Activated CD4-positive, alpha-beta memory T cell treated with anti-CD3 and anti-CD28 coated beads, Interleukin-2, amount 10 ng/mL, durations not matched to agents 7 days and 5 days (primary cell): Measurements from ENCODE around the gene IDI2. TPM values are rescaled to one million over a fixed set of nuclear protein-coding genes. Genes with fewer than 3 reads are reported as not detected.
A peak's percentile ranks its signal among the peaks of the same experiment; 100 is the strongest.

Experiments
- CTCF ChIA-PET: fragments of 350-600 bp; sonication (Branson Sonifier 250); formaldehyde crosslinking; loops from one replicate; lab custom pipeline; 2021; ENCODE audit warnings: antibody characterized with exemption, inconsistent platforms; lab: Charles Lee
- POLR2A ChIA-PET: fragments of 350-600 bp; sonication (Branson Sonifier 250); formaldehyde crosslinking; loops from one replicate; lab custom pipeline; 2021; ENCODE audit warnings: antibody characterized with exemption; lab: Charles Lee
- DNase-seq: peaks from one replicate; pipeline ENCODE4 v3.0.0-alpha.2; 2020
- H3K27ac Mint-ChIP-seq: one replicate; pipeline ENCODE4 v1.8.0; 2021; ENCODE audit warnings: mild to moderate bottlenecking, mixed read lengths
- H3K27me3 Mint-ChIP-seq: one replicate; pipeline ENCODE4 v1.8.0; 2021; ENCODE audit warnings: mixed read lengths
- H3K36me3 Mint-ChIP-seq: one replicate; pipeline ENCODE4 v1.8.0; 2021; ENCODE audit warnings: low read depth, mixed read lengths
- H3K4me1 Mint-ChIP-seq: one replicate; pipeline ENCODE4 v1.8.0; 2021; ENCODE audit warnings: mixed read lengths
- H3K4me3 Mint-ChIP-seq: one replicate; pipeline ENCODE4 v1.8.0; 2021; ENCODE audit warnings: mild to moderate bottlenecking, mixed read lengths
- H3K9me3 Mint-ChIP-seq: one replicate; pipeline ENCODE4 v1.8.0; 2021; ENCODE audit warnings: mixed read lengths
- total RNA-seq, 2 experiments: library from RNA; stranded (reverse); gene quantifications; one replicate each; pipeline ENCODE4 v1.2.3, GENCODE V29; 2021

IDI2 gene
- total RNA-seq, 2 experiments from 2014 or later: not detected

GRCh38 chr10:986137-986825 lies 39.4 kb downstream of the IDI2 start:
- Mint-ChIP-seq H3K27ac (no peak overlapping the region), H3K4me3 (peak overlapping the region; percentile 98), H3K4me1 (peaks cover 37% of the 10 kb centered on the region)

GRCh38 chr10:985361-985760 lies 40.3 kb downstream of the IDI2 start:
- H3K36me3 Mint-ChIP-seq: peaks cover 19% of the 10 kb centered on the region
- H3K27ac Mint-ChIP-seq: no peak overlapping the region
- POLR2A ChIA-PET: interaction anchor here (0.7 to 4.6 kb wide), 3 partner anchors 57 to 71 kb away, joined by 3 to 26 read pairs (median 6); partner anchors contain the start of genes IDI1 and WDR37
- H3K4me1 Mint-ChIP-seq: peaks cover 29% of the 10 kb centered on the region
- H3K4me3 Mint-ChIP-seq: no peak overlapping the region
- DNase-seq: no peak
- H3K9me3 Mint-ChIP-seq: peaks cover 9% of the 10 kb centered on the region
- H3K27me3 Mint-ChIP-seq: no peaks in the 10 kb centered on the region
- CTCF ChIA-PET: no interaction called here

More at GRCh38 chr10:986137-986825, 39.4 kb downstream of the IDI2 start:
- H3K27me3 Mint-ChIP-seq: no peaks in the 10 kb centered on the region
- ChIA-PET POLR2A (interaction anchor here (2.0 to 4.6 kb wide), 4 partner anchors 56 to 70 kb away, joined by 6 to 69 read pairs (median 19); partner anchors contain the start of genes IDI1, LARP4B and WDR37), CTCF (interaction anchor here (0.9 to 1.1 kb wide), 2 partner anchors 55 to 63 kb away, joined by 3 read pairs; partner anchors contain the start of genes IDI1 and LARP4B)
- peaks cover 14% of the 10 kb centered on the region for H3K36me3 Mint-ChIP-seq
- no peak for DNase-seq
- H3K9me3 Mint-ChIP-seq: peaks cover under 1% of the 10 kb centered on the region

GRCh38 chr10:983971-984655 lies 41.5 kb downstream of the IDI2 start:
- ChIA-PET POLR2A (no interaction called here), CTCF (no interaction called here)
- Mint-ChIP-seq H3K36me3 (peaks cover 10% of the 10 kb centered on the region), H3K4me1 (peaks cover 16% of the 10 kb centered on the region), H3K4me3 (no peak overlapping the region), H3K9me3 (peaks cover 15% of the 10 kb centered on the region), H3K27me3 (no peaks in the 10 kb centered on the region), H3K27ac (no peak overlapping the region)
- DNase-seq: no peak

GRCh38 chr10:983401-983800 lies 42.3 kb downstream of the IDI2 start:
- Mint-ChIP-seq H3K4me1 (peaks cover 13% of the 10 kb centered on the region), H3K36me3 (peaks cover 15% of the 10 kb centered on the region), H3K9me3 (peaks cover 20% of the 10 kb centered on the region), H3K27ac (no peak overlapping the region), H3K27me3 (no peaks in the 10 kb centered on the region), H3K4me3 (no peak overlapping the region)
- ChIA-PET POLR2A (no interaction called here), CTCF (no interaction called here)
- no peak for DNase-seq

GRCh38 chr10:980468-981093 lies 45.1 kb downstream of the IDI2 start:
- H3K36me3 Mint-ChIP-seq: peaks cover 18% of the 10 kb centered on the region
- ChIA-PET CTCF (no interaction called here), POLR2A (no interaction called here)
- H3K4me3 Mint-ChIP-seq: no peak overlapping the region
- no peaks in the 10 kb centered on the region for H3K27me3 Mint-ChIP-seq
- no peak overlapping the region for H3K27ac Mint-ChIP-seq
- DNase-seq: no peak
- H3K9me3 Mint-ChIP-seq: peaks cover 22% of the 10 kb centered on the region
- no peaks in the 10 kb centered on the region for H3K4me1 Mint-ChIP-seq

GRCh38 chr10:978826-979421 lies 46.7 kb downstream of the IDI2 start:
- CTCF ChIA-PET: no interaction called here

GRCh38 chr10:976316-976715 lies 49.3 kb downstream of the IDI2 start:
- Mint-ChIP-seq H3K4me3 (no peak overlapping the region), H3K27me3 (peaks cover 4% of the 10 kb centered on the region)
- POLR2A ChIA-PET: no interaction called here

More at GRCh38 chr10:978826-979421, 46.7 kb downstream of the IDI2 start:
- Mint-ChIP-seq H3K4me3 (no peak overlapping the region), H3K9me3 (peaks cover 22% of the 10 kb centered on the region), H3K4me1 (no peaks in the 10 kb centered on the region), H3K27me3 (no peaks in the 10 kb centered on the region), H3K36me3 (peaks cover 18% of the 10 kb centered on the region), H3K27ac (no peak overlapping the region)
- POLR2A ChIA-PET: no interaction called here
- no peak for DNase-seq

GRCh38 chr10:974785-975074 lies 50.9 kb downstream of the IDI2 start:
- POLR2A ChIA-PET: interaction anchor here (1.1 kb wide), 1 partner anchor 43 kb away, joined by 3 read pairs; the partner anchor contains the start of gene LARP4B

More at GRCh38 chr10:976316-976715, 49.3 kb downstream of the IDI2 start:
- CTCF ChIA-PET: no interaction called here
- H3K9me3 Mint-ChIP-seq: peaks cover 22% of the 10 kb centered on the region
- H3K27ac Mint-ChIP-seq: no peak overlapping the region
- no peaks in the 10 kb centered on the region for H3K4me1 Mint-ChIP-seq
- H3K36me3 Mint-ChIP-seq: peaks cover 18% of the 10 kb centered on the region
- no peak for DNase-seq

GRCh38 chr10:974038-974784 lies 51.4 kb downstream of the IDI2 start:
- Mint-ChIP-seq H3K27me3 (peaks cover 16% of the 10 kb centered on the region), H3K4me1 (no peaks in the 10 kb centered on the region), H3K36me3 (peaks cover 8% of the 10 kb centered on the region), H3K9me3 (peaks cover 8% of the 10 kb centered on the region), H3K27ac (no peak overlapping the region), H3K4me3 (no peak overlapping the region)
- CTCF ChIA-PET: interaction anchor here (1.2 kb wide), 1 partner anchor 45 kb away, joined by 3 read pairs; no protein-coding TSS in a partner anchor
- no peak for DNase-seq
- POLR2A ChIA-PET: interaction anchor here (1.1 kb wide), 1 partner anchor 43 kb away, joined by 3 read pairs; the partner anchor contains the start of gene LARP4B

More at GRCh38 chr10:974785-975074, 50.9 kb downstream of the IDI2 start:
- CTCF ChIA-PET: interaction anchor here (1.2 kb wide), 1 partner anchor 45 kb away, joined by 3 read pairs; no protein-coding TSS in a partner anchor
- Mint-ChIP-seq H3K27me3 (peaks cover 13% of the 10 kb centered on the region), H3K36me3 (peaks cover 9% of the 10 kb centered on the region), H3K4me3 (no peak overlapping the region), H3K27ac (no peak overlapping the region), H3K4me1 (no peaks in the 10 kb centered on the region), H3K9me3 (peaks cover 11% of the 10 kb centered on the region)
- DNase-seq: no peak

- Mint-ChIP-seq H3K27me3 (peaks cover 29% of the 10 kb centered on the region), H3K9me3 (no peaks in the 10 kb centered on the region), H3K27ac (no peak overlapping the region), H3K4me3 (no peak overlapping the region), H3K36me3 (no peaks in the 10 kb centered on the region), H3K4me1 (no peaks in the 10 kb centered on the region)
- DNase-seq: no peak
- POLR2A ChIA-PET: no interaction called here
- CTCF ChIA-PET: interaction anchor here (1.4 kb wide), 1 partner anchor 16 kb away, joined by 3 read pairs; no protein-coding TSS in a partner anchor
These were observed 52.9 kb downstream of the IDI2 start for GRCh38 chr10:972763-973162.

GRCh38 chr10:971613-972012 lies 54.0 kb downstream of the IDI2 start:
- H3K4me3 Mint-ChIP-seq: no peak overlapping the region
- H3K4me1 Mint-ChIP-seq: peaks cover 7% of the 10 kb centered on the region
- peaks cover 29% of the 10 kb centered on the region for H3K27me3 Mint-ChIP-seq
- H3K36me3 Mint-ChIP-seq: no peaks in the 10 kb centered on the region
- CTCF ChIA-PET: no interaction called here
- POLR2A ChIA-PET: no interaction called here
- DNase-seq: no peak
- no peak overlapping the region for H3K27ac Mint-ChIP-seq
- no peaks in the 10 kb centered on the region for H3K9me3 Mint-ChIP-seq

GRCh38 chr10:971150-971542 lies 54.5 kb downstream of the IDI2 start:
- DNase-seq: no peak
- POLR2A ChIA-PET: no interaction called here
- Mint-ChIP-seq H3K9me3 (no peaks in the 10 kb centered on the region), H3K4me3 (no peak overlapping the region), H3K27me3 (peaks cover 29% of the 10 kb centered on the region), H3K27ac (no peak overlapping the region), H3K4me1 (peaks cover 9% of the 10 kb centered on the region), H3K36me3 (no peaks in the 10 kb centered on the region)
- CTCF ChIA-PET: no interaction called here
